Measurements from ENCODE around the gene SUMO3.

DNA sequence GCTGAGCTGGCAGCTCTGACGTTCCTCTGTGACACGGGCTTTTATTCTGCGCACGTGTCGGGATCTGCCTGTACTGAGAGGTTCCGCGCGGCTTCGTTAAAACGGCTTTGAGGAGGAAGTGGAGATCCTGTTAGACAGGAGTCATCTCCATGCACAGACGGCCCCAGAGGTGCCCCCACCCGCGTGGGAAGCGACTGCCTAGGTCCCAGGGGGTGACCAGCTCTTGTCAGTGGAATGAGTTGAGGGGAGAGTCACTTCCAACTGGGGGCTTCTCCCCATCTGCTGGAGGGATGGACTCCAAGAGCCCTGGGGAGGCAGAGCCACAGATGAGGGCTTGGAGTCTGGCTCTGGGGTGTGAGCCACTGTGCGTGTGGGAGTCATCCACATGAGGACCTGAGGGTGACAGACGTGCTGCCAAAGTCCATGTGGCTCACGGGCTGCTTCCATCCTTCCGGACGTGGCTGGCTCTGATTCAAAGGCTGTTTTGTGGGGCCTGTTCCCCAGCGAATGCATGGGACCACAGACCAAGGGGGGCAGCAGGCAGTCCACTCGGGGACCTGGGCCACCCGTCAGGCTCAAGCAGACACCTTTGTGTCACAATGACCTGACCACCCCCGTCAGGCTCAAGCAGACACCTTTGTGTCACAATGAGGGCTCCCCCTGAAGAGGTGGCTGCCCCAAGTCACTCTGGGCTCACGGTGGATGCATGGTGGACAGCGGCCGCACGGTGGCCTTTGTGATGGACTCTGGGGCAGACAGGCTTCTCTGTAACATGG is 28.8 kb upstream of the SUMO3 start:
- TF ChIP-seq YY1 (IDR thresholded peaks at IDR 0.05; ENCODE audit: low read depth, low read length) (no peak), BHLHE40 (IDR thresholded peaks at IDR 0.05; ENCODE audit: borderline replicate concordance in 1 of 2, low read depth in 2 of 2, low read length in 1 of 2) (no peak), SIX5 (IDR thresholded peaks at IDR 0.05; ENCODE audit: low read depth, low read length, severe bottlenecking) (no peak), POLR2A (IDR thresholded peaks at IDR 0.05; ENCODE audit: low read depth, low read length) (no peak), NR2C2 (IDR thresholded peaks at IDR 0.05; ENCODE audit: borderline replicate concordance, control insufficient read depth, insufficient read length, low read depth) (no peak), POLR2AphosphoS5 (IDR thresholded peaks at IDR 0.05; ENCODE audit: low read length) (no peak)
- TF ChIP-seq, protein P1, sequence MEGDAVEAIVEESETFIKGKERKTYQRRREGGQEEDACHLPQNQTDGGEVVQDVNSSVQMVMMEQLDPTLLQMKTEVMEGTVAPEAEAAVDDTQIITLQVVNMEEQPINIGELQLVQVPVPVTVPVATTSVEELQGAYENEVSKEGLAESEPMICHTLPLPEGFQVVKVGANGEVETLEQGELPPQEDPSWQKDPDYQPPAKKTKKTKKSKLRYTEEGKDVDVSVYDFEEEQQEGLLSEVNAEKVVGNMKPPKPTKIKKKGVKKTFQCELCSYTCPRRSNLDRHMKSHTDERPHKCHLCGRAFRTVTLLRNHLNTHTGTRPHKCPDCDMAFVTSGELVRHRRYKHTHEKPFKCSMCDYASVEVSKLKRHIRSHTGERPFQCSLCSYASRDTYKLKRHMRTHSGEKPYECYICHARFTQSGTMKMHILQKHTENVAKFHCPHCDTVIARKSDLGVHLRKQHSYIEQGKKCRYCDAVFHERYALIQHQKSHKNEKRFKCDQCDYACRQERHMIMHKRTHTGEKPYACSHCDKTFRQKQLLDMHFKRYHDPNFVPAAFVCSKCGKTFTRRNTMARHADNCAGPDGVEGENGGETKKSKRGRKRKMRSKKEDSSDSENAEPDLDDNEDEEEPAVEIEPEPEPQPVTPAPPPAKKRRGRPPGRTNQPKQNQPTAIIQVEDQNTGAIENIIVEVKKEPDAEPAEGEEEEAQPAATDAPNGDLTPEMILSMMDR (IDR thresholded peaks at IDR 0.05 in 2 of 3, conservative IDR thresholded peaks at IDR 0.05 in 1 of 3; ENCODE audit: control insufficient read depth in 2 of 3, extremely low read depth in 1 of 3, insufficient read depth in 1 of 3, low read depth in 3 of 3, low read length in 3 of 3): no peak
